Sigmoid colon (tissue), 4 donors: ENCODE results near the gene PHKB.

Experiments
- EP300 ChIP-seq, 4 donors: sonication (generic); formaldehyde crosslinking; IDR thresholded peaks; one replicate each; pipeline ENCODE4 v1.6.1; 2017; ENCODE audit warnings: antibody characterized with exemption in 4 of 4
- POLR2A ChIP-seq, 2 donors: fragments of 450-650 bp; IDR thresholded peaks; one replicate each; pipeline ENCODE4 v1.6.1; 2016; ENCODE audit warnings: antibody characterized with exemption in 2 of 2, mild to moderate bottlenecking in 2 of 2, moderate library complexity in 2 of 2
- POLR2AphosphoS5 ChIP-seq, 4 donors: sonication (generic); formaldehyde crosslinking; IDR thresholded peaks; one replicate each; pipeline ENCODE4 v1.6.1; 2017; ENCODE audit warnings: antibody characterized with exemption in 4 of 4
- TF ChIP-seq, protein P1 (sequence below), 4 experiments: fragments of 450-650 bp in 3 of 4; fragments of 200-600 bp in 1 of 4; IDR thresholded peaks; one replicate each; pipeline ENCODE4 v1.5.1; 2016 to 2019; ENCODE audit warnings: antibody characterized with exemption in 4 of 4, mild to moderate bottlenecking in 3 of 4, moderate library complexity in 2 of 4

DNA sequence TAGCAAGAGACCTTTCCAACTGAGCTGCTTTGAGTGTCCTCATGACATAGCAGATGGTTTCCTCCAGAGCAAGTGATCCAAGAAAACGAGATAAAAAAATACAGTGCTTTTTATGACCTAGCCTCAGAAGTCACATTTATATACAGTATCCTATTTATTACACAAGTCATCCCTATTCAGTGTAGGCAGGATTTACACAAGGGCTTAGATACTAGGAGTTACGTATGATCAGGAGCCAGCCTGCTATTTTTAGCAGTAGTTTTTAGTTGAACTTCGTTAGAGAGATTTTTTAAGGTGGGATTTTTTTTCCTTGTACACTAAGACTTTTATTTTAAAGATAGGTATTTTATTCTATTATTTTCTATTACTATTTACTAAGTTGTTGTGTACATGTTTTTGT is 58.4 kb downstream of the PHKB start:
- TF ChIP-seq, protein P1, sequence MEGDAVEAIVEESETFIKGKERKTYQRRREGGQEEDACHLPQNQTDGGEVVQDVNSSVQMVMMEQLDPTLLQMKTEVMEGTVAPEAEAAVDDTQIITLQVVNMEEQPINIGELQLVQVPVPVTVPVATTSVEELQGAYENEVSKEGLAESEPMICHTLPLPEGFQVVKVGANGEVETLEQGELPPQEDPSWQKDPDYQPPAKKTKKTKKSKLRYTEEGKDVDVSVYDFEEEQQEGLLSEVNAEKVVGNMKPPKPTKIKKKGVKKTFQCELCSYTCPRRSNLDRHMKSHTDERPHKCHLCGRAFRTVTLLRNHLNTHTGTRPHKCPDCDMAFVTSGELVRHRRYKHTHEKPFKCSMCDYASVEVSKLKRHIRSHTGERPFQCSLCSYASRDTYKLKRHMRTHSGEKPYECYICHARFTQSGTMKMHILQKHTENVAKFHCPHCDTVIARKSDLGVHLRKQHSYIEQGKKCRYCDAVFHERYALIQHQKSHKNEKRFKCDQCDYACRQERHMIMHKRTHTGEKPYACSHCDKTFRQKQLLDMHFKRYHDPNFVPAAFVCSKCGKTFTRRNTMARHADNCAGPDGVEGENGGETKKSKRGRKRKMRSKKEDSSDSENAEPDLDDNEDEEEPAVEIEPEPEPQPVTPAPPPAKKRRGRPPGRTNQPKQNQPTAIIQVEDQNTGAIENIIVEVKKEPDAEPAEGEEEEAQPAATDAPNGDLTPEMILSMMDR (IDR thresholded peaks at IDR 0.05): no peak
- TF ChIP-seq POLR2AphosphoS5 (IDR thresholded peaks at IDR 0.05) (no peak), POLR2A (IDR thresholded peaks at IDR 0.05) (no peak), EP300 (IDR thresholded peaks at IDR 0.05) (no peak)
